OCI-LY1 (cell line): ENCODE data around the gene BBX.

ENCODE experiments used
- EZH2 ChIP-seq: fragments of 200-600 bp; sonication (generic), shearing (Covaris generic); IDR thresholded peaks from 2 replicates; pipeline ENCODE4 v1.8.0; 2017; ENCODE audit warnings: borderline replicate concordance, mixed run types, mild to moderate bottlenecking, antibody characterized with exemption, low read length, moderate library complexity, mixed read lengths
- TF ChIP-seq, protein P1 (sequence below): fragments of 200-600 bp; sonication (generic), shearing (Covaris generic); IDR thresholded peaks from 2 replicates; pipeline ENCODE4 v1.5.1; 2017; ENCODE audit warnings: mild to moderate bottlenecking, antibody characterized with exemption, low read length, moderate library complexity, mixed read lengths

DNA sequence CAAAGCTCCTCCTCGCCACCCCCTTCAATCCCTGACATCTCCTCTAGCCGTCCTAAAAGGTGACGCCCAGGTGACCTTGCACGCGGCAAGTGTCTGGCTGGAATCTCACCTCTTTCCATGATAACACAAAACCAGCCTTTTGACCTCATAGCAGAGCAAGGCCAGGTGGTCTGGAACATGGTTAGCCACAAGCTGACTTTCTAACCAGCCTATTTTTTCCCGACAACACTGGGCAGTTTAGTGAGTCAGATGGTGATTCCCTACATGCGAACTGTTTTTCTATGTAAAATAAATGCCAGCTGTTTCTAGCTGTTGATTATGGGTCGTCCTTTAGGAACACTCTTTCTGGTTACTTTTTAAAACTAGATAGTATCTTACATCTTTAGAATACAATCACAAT, 325.0 kb downstream of the BBX start:
- TF ChIP-seq, protein P1, sequence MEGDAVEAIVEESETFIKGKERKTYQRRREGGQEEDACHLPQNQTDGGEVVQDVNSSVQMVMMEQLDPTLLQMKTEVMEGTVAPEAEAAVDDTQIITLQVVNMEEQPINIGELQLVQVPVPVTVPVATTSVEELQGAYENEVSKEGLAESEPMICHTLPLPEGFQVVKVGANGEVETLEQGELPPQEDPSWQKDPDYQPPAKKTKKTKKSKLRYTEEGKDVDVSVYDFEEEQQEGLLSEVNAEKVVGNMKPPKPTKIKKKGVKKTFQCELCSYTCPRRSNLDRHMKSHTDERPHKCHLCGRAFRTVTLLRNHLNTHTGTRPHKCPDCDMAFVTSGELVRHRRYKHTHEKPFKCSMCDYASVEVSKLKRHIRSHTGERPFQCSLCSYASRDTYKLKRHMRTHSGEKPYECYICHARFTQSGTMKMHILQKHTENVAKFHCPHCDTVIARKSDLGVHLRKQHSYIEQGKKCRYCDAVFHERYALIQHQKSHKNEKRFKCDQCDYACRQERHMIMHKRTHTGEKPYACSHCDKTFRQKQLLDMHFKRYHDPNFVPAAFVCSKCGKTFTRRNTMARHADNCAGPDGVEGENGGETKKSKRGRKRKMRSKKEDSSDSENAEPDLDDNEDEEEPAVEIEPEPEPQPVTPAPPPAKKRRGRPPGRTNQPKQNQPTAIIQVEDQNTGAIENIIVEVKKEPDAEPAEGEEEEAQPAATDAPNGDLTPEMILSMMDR: no peak
- TF ChIP-seq EZH2: no peak
